Thoracic aorta (tissue), 2 donors: ENCODE data around the gene FETUB. TPM values are rescaled to one million over a fixed set of nuclear protein-coding genes. Genes with fewer than 3 reads are reported as not detected.

Experiments used
- ATAC-seq: fragments of 150-250 bp; one replicate; pipeline ENCODE4 v1.8.0; 2017; ENCODE audit warnings: low read depth; ENCODE audit not compliant: insufficient number of reproducible peaks, low FRiP score
- DNase-seq: peaks from one replicate; pipeline ENCODE4 v3.0.0-alpha.2; 2020; ENCODE audit warnings: low spot score
- H3K27ac ChIP-seq, 2 donors: fragments of 200-600 bp; sonication (generic); 1 replicate in 1 of 2; 2 replicates in 1 of 2; pipeline ENCODE4 v1.5.1; 2016; ENCODE audit warnings: mild to moderate bottlenecking in 2 of 2, moderate library complexity in 2 of 2
- H3K27me3 ChIP-seq: fragments of 200-600 bp; sonication (generic); replicated peaks from 2 replicates; pipeline ENCODE4 v1.6.0; 2016; ENCODE audit warnings: mild to moderate bottlenecking; ENCODE audit not compliant: insufficient read depth
- H3K36me3 ChIP-seq: fragments of 200-600 bp; sonication (generic); one replicate; pipeline ENCODE4 v1.5.1; 2016
- H3K4me1 ChIP-seq, 2 donors: fragments of 200-600 bp; sonication (generic); 1 replicate in 1 of 2; 2 replicates in 1 of 2; pipeline versions ENCODE4 v1.5.1 to v1.6.0; 2016; ENCODE audit warnings: low read depth in 2 of 2, mild to moderate bottlenecking in 1 of 2; ENCODE audit not compliant: control insufficient read depth in 1 of 2
- H3K4me3 ChIP-seq: fragments of 200-600 bp; sonication (generic); 2 replicates; pipeline ENCODE4 v1.5.1; 2016; ENCODE audit warnings: mild to moderate bottlenecking
- H3K9me3 ChIP-seq: fragments of 200-600 bp; sonication (generic); 2 replicates; pipeline ENCODE4 v1.5.1; 2016
- total RNA-seq, 2 donors: library from RNA; depleted of rRNA; stranded (reverse); fragments of >200 nt; gene quantifications; one replicate each; pipeline versions ENCODE4 v1.1.0 to v1.2.3, GENCODE V29; 2016
- TF ChIP-seq, protein P1 (sequence below): fragments of 200-600 bp; sonication (generic); IDR thresholded peaks from one replicate; pipeline ENCODE4 v1.5.1; 2019; ENCODE audit warnings: antibody characterized with exemption

FETUB gene
- total RNA-seq, 2 donors from 2014 or later = not detected

DNA sequence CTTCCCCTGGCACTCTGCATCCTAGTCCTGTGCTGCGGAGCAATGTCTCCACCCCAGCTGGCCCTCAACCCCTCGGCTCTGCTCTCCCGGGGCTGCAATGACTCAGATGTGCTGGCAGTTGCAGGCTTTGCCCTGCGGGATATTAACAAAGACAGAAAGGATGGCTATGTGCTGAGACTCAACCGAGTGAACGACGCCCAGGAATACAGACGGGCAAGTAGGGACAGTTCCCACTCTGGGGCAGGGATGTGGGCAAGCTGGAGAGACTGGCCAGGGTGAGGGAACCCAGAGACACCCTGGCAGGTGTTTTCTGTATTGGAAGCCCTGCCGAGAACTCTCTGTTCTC lies 247 bp downstream of the FETUB start:
- H3K9me3 ChIP-seq = no peaks in the 10 kb centered on the region
- H3K27ac ChIP-seq = peak overlapping the region in 1 of 2 donors; percentile 19
- H3K4me1 ChIP-seq = peaks cover 4 to 23% of the 10 kb centered on the region in 2 donors
- TF ChIP-seq, protein P1, sequence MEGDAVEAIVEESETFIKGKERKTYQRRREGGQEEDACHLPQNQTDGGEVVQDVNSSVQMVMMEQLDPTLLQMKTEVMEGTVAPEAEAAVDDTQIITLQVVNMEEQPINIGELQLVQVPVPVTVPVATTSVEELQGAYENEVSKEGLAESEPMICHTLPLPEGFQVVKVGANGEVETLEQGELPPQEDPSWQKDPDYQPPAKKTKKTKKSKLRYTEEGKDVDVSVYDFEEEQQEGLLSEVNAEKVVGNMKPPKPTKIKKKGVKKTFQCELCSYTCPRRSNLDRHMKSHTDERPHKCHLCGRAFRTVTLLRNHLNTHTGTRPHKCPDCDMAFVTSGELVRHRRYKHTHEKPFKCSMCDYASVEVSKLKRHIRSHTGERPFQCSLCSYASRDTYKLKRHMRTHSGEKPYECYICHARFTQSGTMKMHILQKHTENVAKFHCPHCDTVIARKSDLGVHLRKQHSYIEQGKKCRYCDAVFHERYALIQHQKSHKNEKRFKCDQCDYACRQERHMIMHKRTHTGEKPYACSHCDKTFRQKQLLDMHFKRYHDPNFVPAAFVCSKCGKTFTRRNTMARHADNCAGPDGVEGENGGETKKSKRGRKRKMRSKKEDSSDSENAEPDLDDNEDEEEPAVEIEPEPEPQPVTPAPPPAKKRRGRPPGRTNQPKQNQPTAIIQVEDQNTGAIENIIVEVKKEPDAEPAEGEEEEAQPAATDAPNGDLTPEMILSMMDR = no peak
- H3K27me3 ChIP-seq = no peaks in the 10 kb centered on the region
- DNase-seq (peak; percentile 14), ATAC-seq (no peak)
- peak overlapping the region; percentile 34 for H3K4me3 ChIP-seq
- H3K36me3 ChIP-seq = no peaks in the 10 kb centered on the region

DNA sequence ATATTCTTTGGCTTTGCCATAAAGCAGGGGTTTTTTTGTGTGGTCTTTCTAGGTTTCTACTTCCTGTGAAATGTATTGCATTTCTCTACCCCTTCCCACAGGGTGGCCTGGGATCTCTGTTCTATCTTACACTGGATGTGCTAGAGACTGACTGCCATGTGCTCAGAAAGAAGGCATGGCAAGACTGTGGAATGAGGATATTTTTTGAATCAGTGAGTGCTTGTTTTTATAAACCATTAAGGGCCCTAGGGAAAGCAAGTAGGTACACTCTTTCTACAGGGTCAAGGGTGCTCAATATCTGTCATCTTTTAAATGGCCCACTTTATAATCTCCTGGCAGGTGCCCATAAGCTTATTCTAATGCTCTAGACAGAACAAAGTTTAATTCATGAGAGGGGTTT lies 730 bp downstream of the FETUB start:
- H3K27me3 ChIP-seq = no peaks in the 10 kb centered on the region
- H3K4me3 ChIP-seq = peak overlapping the region; percentile 34
- no peaks in the 10 kb centered on the region for H3K36me3 ChIP-seq
- peak overlapping the region in 1 of 2 donors; percentile 19 for H3K27ac ChIP-seq
- ATAC-seq = no peak
- H3K9me3 ChIP-seq = no peaks in the 10 kb centered on the region
- TF ChIP-seq, protein P1 = no peak
- peaks cover 4 to 23% of the 10 kb centered on the region in 2 donors for H3K4me1 ChIP-seq
- no peak for DNase-seq

DNA sequence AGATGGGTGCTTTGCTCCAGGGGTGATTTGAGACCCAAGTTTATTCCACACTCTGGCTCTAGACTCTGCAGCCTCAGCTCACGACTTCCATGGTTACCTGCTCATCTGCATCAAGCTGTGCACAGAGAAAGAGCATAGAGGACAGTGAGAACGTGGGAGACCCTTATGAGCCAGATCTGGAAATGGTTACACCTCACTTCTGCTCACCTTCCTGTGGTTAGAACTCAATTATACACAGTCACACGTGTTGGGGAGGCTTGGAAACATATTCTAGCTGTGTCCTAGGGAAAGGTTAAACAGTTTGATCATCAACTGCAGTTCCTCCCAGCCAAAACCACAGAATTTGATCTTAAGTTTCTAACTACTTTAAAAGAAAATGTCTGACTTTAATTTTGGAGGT lies 1.8 kb downstream of the FETUB start:
- Histone ChIP-seq H3K27me3 (no peaks in the 10 kb centered on the region), H3K4me1 (peaks cover 4 to 23% of the 10 kb centered on the region in 2 donors), H3K4me3 (no peak overlapping the region), H3K9me3 (no peaks in the 10 kb centered on the region), H3K36me3 (no peaks in the 10 kb centered on the region), H3K27ac (no peak overlapping the region)
- no peak for DNase-seq
- no peak for ATAC-seq
- TF ChIP-seq, protein P1 = no peak

DNA sequence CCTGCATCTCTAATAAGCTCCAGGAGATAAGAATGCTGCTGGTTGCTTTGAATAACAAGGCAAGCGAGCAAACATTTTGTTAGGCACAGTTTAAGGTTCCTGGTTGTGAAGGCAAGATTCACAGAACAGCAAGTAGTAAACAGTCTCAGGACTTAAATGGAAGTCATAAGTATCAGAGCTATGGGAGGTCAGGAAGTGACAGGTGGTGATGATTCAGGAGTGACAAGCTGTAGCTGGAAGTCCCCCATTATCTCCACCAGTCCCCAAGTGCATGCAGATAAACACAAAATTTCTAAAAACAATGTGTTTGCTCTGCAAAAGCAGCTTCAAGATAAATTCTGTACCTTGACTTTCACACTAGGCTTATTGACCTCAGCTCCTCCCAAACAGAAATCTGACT lies 3.3 kb downstream of the FETUB start:
- Histone ChIP-seq H3K36me3 (no peaks in the 10 kb centered on the region), H3K27me3 (no peaks in the 10 kb centered on the region), H3K27ac (no peak overlapping the region), H3K9me3 (no peaks in the 10 kb centered on the region), H3K4me3 (no peak overlapping the region), H3K4me1 (peaks cover 4 to 23% of the 10 kb centered on the region in 2 donors)
- ATAC-seq = no peak
- DNase-seq = no peak
- TF ChIP-seq, protein P1 = no peak

DNA sequence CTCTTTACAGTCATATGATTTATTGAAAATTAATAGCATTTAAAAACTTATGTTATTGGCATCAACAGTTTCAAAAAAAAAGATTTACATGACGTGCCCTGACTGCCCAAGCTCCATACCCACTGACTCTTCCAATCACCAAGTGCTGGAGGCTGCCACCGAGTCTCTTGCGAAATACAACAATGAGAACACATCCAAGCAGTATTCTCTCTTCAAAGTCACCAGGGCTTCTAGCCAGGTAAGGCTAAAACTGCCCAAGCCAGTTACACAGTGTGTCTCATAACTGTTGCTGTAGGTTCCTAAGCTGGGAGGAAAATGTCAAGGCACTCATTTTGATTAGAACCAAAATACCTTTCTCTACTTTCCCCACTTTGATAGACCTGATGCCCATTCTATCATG lies 4.5 kb downstream of the FETUB start:
- no peaks in the 10 kb centered on the region for H3K9me3 ChIP-seq
- H3K4me1 ChIP-seq = peaks cover 4 to 16% of the 10 kb centered on the region in 2 donors
- DNase-seq (no peak), ATAC-seq (no peak)
- H3K4me3 ChIP-seq = no peak overlapping the region
- H3K27me3 ChIP-seq = no peaks in the 10 kb centered on the region
- TF ChIP-seq, protein P1 = no peak
- no peaks in the 10 kb centered on the region for H3K36me3 ChIP-seq
- no peak overlapping the region for H3K27ac ChIP-seq
